H1 (cell line): ENCODE results near the gene WDR48.

ENCODE experiments used
- BCL11A ChIP-seq, 2 experiments: IDR thresholded peaks; one replicate each; pipeline ENCODE4 v1.6.1; 2011; ENCODE audit warnings: low read depth in 2 of 2, low read length in 2 of 2, mild to moderate bottlenecking in 2 of 2
- CTCF ChIP-seq, 3 experiments: IDR thresholded peaks; 1 replicate in 2 of 3; 2 replicates in 1 of 3; pipeline versions ENCODE4 v1.5.1 to v1.6.1; 2011; ENCODE audit warnings: low read length in 3 of 3, mild to moderate bottlenecking in 3 of 3, inconsistent platforms in 2 of 3, low read depth in 1 of 3, moderate library complexity in 1 of 3; ENCODE audit not compliant: insufficient read depth in 1 of 3; ENCODE audit errors: control extremely low read depth in 1 of 3
- MAFK ChIP-seq: IDR thresholded peaks from 2 replicates; pipeline ENCODE4 v1.6.1; 2012; ENCODE audit warnings: low read depth, mild to moderate bottlenecking, improper control_type of control experiment, low read length
- POLR2A ChIP-seq, 2 experiments: IDR thresholded peaks; 1 replicate in 1 of 2; 2 replicates in 1 of 2; pipeline ENCODE4 v1.6.1; 2011; ENCODE audit warnings: low read depth in 2 of 2, low read length in 2 of 2, mild to moderate bottlenecking in 2 of 2; ENCODE audit errors: control extremely low read depth in 1 of 2
- POLR2AphosphoS5 ChIP-seq: IDR thresholded peaks from 2 replicates; pipeline ENCODE4 v1.6.1; 2011; ENCODE audit warnings: low read depth, low read length
- SIN3A ChIP-seq, 2 experiments: IDR thresholded peaks in 1 of 2; conservative IDR thresholded peaks in 1 of 2; 2 replicates each; pipeline ENCODE4 v1.6.1; 2011 to 2012; ENCODE audit warnings: low read length in 2 of 2, improper control_type of control experiment in 1 of 2, low read depth in 1 of 2, mild to moderate bottlenecking in 1 of 2

- TF ChIP-seq POLR2A (IDR thresholded peaks at IDR 0.05; ENCODE audit: control extremely low read depth in 1 of 2, low read depth in 2 of 2, low read length in 2 of 2) (no peak), CTCF (IDR thresholded peaks at IDR 0.05; ENCODE audit: control extremely low read depth in 1 of 3, insufficient read depth in 1 of 3, low read depth in 1 of 3, low read length in 3 of 3) (no peak), BCL11A (IDR thresholded peaks at IDR 0.05; ENCODE audit: low read depth in 2 of 2, low read length in 2 of 2) (no peak), MAFK (no peak), POLR2AphosphoS5 (no peak), SIN3A (conservative IDR thresholded peaks at IDR 0.05 in 1 of 2, IDR thresholded peaks at IDR 0.05 in 1 of 2; ENCODE audit: low read depth in 1 of 2, low read length in 2 of 2) (no peak)
Observed at GRCh38 chr3:39138804-39139415, 87.1 kb downstream of the WDR48 start.
